CD4-positive, alpha-beta memory T cell (primary cell): ENCODE data around the gene ACTL7B. TPM values are rescaled to one million over a fixed set of nuclear protein-coding genes. Genes with fewer than 3 reads are reported as not detected.
"Not testable (repeated sequence)": the region's sequence is repeated elsewhere in the genome, so short reads cannot be mapped to it uniquely, and the experiment has no call there.

Source experiments
- CTCF ChIA-PET: fragments of 350-600 bp; sonication (Branson Sonifier 250); formaldehyde crosslinking; loops from one replicate; lab custom pipeline; 2021; ENCODE audit warnings: inconsistent platforms; ENCODE audit not compliant: partially characterized antibody; lab: Charles Lee
- POLR2A ChIA-PET: fragments of 350-600 bp; sonication (Branson Sonifier 250); formaldehyde crosslinking; loops from one replicate; lab custom pipeline; 2021; ENCODE audit not compliant: partially characterized antibody; lab: Charles Lee
- DNase-seq, 5 donors: peaks; one replicate each; pipeline versions ENCODE4 v3.0.0 to v3.0.0-alpha.2; 2020 to 2022; ENCODE audit warnings: mixed read lengths in 1 of 5
- H3K27ac ChIP-seq: one replicate; pipeline ENCODE4 v1.7.0; 2013; ENCODE audit warnings: low read depth, low read length
- H3K27me3 ChIP-seq: 2 replicates; pipeline ENCODE4 v1.7.0; 2013; ENCODE audit warnings: mild to moderate bottlenecking, low read length, moderate library complexity; ENCODE audit not compliant: insufficient read depth
- H3K36me3 ChIP-seq: 2 replicates; pipeline ENCODE4 v1.7.0; 2013; ENCODE audit warnings: mild to moderate bottlenecking, low read length, moderate library complexity; ENCODE audit not compliant: insufficient read depth
- H3K4me1 ChIP-seq: 2 replicates; pipeline ENCODE4 v1.7.0; 2013; ENCODE audit warnings: mild to moderate bottlenecking, low read length, moderate library complexity; ENCODE audit not compliant: insufficient read depth
- H3K4me3 ChIP-seq, 2 donors: one replicate each; pipeline ENCODE4 v1.7.0; 2013; ENCODE audit warnings: low read length in 2 of 2, mild to moderate bottlenecking in 1 of 2
- H3K9me3 ChIP-seq, 2 donors: one replicate each; pipeline ENCODE4 v1.7.0; 2013; ENCODE audit warnings: low read length in 2 of 2, control low read depth in 1 of 2; ENCODE audit not compliant: control insufficient read depth in 1 of 2
- H3K27ac Mint-ChIP-seq, 7 donors: one replicate each; pipeline ENCODE4 v1.8.0; 2020 to 2021; ENCODE audit warnings: mixed read lengths in 7 of 7, mild to moderate bottlenecking in 6 of 7, inconsistent platforms in 3 of 7, moderate library complexity in 3 of 7
- H3K27me3 Mint-ChIP-seq, 2 donors: one replicate each; pipeline ENCODE4 v1.8.0; 2020 to 2021; ENCODE audit warnings: mixed read lengths in 2 of 2
- H3K36me3 Mint-ChIP-seq, 2 donors: one replicate each; pipeline ENCODE4 v1.8.0; 2020 to 2021; ENCODE audit warnings: mixed read lengths in 2 of 2, inconsistent platforms in 1 of 2, mild to moderate bottlenecking in 1 of 2
- H3K4me1 Mint-ChIP-seq, 4 donors: one replicate each; pipeline ENCODE4 v1.8.0; 2020 to 2021; ENCODE audit warnings: mixed read lengths in 4 of 4, mild to moderate bottlenecking in 1 of 4
- H3K4me3 Mint-ChIP-seq, 8 donors: one replicate each; pipeline ENCODE4 v1.8.0; 2020 to 2021; ENCODE audit warnings: mixed read lengths in 8 of 8, mild to moderate bottlenecking in 7 of 8, moderate library complexity in 6 of 8, inconsistent platforms in 3 of 8
- H3K9me3 Mint-ChIP-seq, 8 donors: one replicate each; pipeline ENCODE4 v1.8.0; 2020 to 2021; ENCODE audit warnings: mixed read lengths in 8 of 8, mild to moderate bottlenecking in 5 of 8, inconsistent platforms in 3 of 8, moderate library complexity in 1 of 8
- intact Hi-C: fragments of 100-400 bp; cut with micrococcal nuclease; formaldehyde crosslinking; loops from one replicate; pipeline ENCODE4 v1.15.1; 2023
- polyA plus RNA-seq, 2 donors: library from polyadenylated mRNA; unstranded; fragments of 300-500 nt; fragmentation: Illumina TruSeq; gene quantifications; one replicate each; pipeline ENCODE4 v1.2.3, GENCODE V29; 2021
- total RNA-seq, 2 experiments: library from RNA; stranded (reverse); gene quantifications; one replicate each; pipeline ENCODE4 v1.2.3, GENCODE V29; 2021

Gene ACTL7B
- total and polyA plus RNA-seq, 4 experiments from 2014 or later = 0.15 TPM; not detected in 3

DNA sequence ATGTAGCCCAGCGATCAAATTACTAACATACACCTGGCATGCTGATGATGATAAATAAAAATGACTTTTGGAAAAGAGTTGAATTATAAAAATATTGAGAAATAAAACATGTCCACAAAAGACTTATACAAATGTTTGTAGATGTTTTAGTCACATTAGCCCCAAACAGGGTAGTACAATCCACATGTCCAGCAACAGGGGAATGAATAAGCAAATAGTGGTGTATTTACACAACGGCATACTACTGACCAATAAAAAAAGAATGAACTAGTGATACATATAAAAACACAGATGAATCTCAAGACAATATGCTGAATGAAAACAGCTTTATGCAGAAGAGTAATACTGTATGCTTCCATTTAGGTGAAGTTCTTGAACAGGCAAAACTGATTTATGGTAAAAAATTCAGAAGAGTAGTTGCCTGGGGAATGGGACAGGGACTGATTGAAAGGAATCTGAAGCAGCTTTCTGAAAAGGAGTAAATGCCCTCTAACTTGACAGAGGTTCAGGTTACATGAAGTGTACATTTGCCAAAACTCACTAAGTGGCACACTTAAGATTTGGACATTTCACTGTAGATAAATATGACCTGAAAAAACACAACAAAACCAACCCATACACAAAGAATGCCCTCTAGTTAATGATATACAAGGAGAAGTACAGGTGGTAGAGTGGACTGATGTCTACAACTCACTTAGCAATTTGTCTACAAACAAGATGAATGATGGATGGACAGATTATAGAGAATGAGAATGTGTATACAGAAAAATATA lies 41.7 kb upstream of the ACTL7B start:
- Mint-ChIP-seq H3K36me3 (peaks cover 81 to 96% of the 10 kb centered on the region in 2 donors), H3K27ac (no peak overlapping the region)

DNA sequence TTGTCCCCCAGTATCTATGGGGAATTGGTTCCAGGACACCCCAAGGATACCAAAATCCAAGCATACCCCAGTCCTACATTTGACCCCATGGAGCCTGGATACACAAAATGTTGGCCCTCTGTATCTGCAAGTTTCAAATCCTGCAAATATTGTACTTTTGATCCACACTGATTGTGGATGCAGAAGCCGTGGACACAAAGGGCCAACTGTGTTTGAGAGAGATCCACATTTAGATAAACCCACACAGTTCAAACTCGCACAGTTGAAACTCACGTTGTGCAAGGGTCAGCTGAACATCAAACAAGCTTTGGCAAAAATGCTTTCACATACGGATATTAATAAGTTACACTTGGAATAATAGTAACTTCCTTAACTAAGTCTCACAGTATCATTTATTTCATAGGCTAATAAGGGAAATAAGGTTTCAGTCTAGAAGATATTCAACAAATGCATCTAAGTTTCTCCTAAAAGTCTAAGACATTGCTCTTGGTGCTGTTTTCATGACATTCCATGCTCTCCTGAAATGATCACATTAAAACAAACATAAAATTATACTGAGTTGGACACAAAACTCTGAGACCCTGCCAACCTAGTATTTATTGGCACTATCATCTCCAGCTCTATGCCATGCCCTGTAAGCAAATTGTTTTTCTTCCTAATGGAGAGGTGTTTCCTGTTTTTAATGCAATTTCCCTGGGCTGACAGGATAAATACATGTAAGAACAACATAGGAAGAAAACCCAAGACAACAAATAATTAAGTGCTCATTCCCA lies 38.6 kb upstream of the ACTL7B start:
- intact Hi-C loops = no loop called here
- DNase-seq = no peak
- Mint-ChIP-seq H3K27ac (no peak overlapping the region), H3K4me1 (peaks cover 0 to 3% (median 0%) of the 10 kb centered on the region in 4 donors), H3K27me3 (no peaks in the 10 kb centered on the region), H3K9me3 (no peaks in the 10 kb centered on the region), H3K36me3 (peaks cover 75 to 98% of the 10 kb centered on the region in 2 donors), H3K4me3 (no peak overlapping the region)
- Histone ChIP-seq H3K9me3 (no peaks in the 10 kb centered on the region), H3K27me3 (no peaks in the 10 kb centered on the region), H3K4me1 (no peaks in the 10 kb centered on the region), H3K36me3 (peaks cover 82% of the 10 kb centered on the region), H3K4me3 (no peak overlapping the region), H3K27ac (no peak overlapping the region)
- ChIA-PET POLR2A (no interaction called here), CTCF (no interaction called here)

More for the DNA sequence above, 41.7 kb upstream of the ACTL7B start:
- no peaks in the 10 kb centered on the region for H3K9me3 ChIP-seq
- no peak overlapping the region for H3K4me3 Mint-ChIP-seq
- H3K4me1 Mint-ChIP-seq = peaks cover 0 to 1% (median 0%) of the 10 kb centered on the region in 4 donors
- no peaks in the 10 kb centered on the region for H3K4me1 ChIP-seq
- no peak for DNase-seq
- no peaks in the 10 kb centered on the region for H3K27me3 ChIP-seq
- H3K9me3 Mint-ChIP-seq = no peaks in the 10 kb centered on the region
- peaks cover 71% of the 10 kb centered on the region for H3K36me3 ChIP-seq
- intact Hi-C loops = no loop called here
- H3K4me3 ChIP-seq = no peak overlapping the region
- POLR2A ChIA-PET = no interaction called here
- no peaks in the 10 kb centered on the region for H3K27me3 Mint-ChIP-seq
- H3K27ac ChIP-seq = no peak overlapping the region
- CTCF ChIA-PET = no interaction called here

- no peaks in the 10 kb centered on the region for H3K27me3 Mint-ChIP-seq
- peaks cover 65 to 81% of the 10 kb centered on the region in 2 donors for H3K36me3 Mint-ChIP-seq
- H3K4me3 ChIP-seq = no peak overlapping the region
- H3K4me3 Mint-ChIP-seq = no peak overlapping the region
- peak overlapping the region in 2 of 7 donors; percentile 16 to 65 for H3K27ac Mint-ChIP-seq
- CTCF ChIA-PET = interaction anchor here (0.8 to 1.5 kb wide), 4 partner anchors 15 to 70 kb away, joined by 3 to 7 read pairs (median 4); no protein-coding TSS in a partner anchor
- no peaks in the 10 kb centered on the region for H3K9me3 Mint-ChIP-seq
- no peak for DNase-seq
- intact Hi-C loops = loop anchor here (2.0 to 10.0 kb wide), 3 partner anchors 65 to 431 kb away; partner anchors contain the start of gene EPB41L4B
- no peak overlapping the region for H3K27ac ChIP-seq
- no peaks in the 10 kb centered on the region for H3K27me3 ChIP-seq
- H3K36me3 ChIP-seq = peaks cover 67% of the 10 kb centered on the region
- H3K4me1 Mint-ChIP-seq = peaks cover 0 to 4% (median 0%) of the 10 kb centered on the region in 4 donors
- POLR2A ChIA-PET = no interaction called here
- no peaks in the 10 kb centered on the region for H3K9me3 ChIP-seq
- H3K4me1 ChIP-seq = no peaks in the 10 kb centered on the region
These were observed 33.9 kb upstream of the ACTL7B start for GRCh38 chr9:108889649-108890067.

- DNase-seq, H3K4me3 Mint-ChIP-seq, H3K9me3 ChIP-seq, H3K27me3 Mint-ChIP-seq, CTCF ChIA-PET, H3K27me3 ChIP-seq, H3K4me1 ChIP-seq, H3K4me1 Mint-ChIP-seq, H3K9me3 Mint-ChIP-seq, H3K27ac ChIP-seq, H3K4me3 ChIP-seq, POLR2A ChIA-PET: not testable (repeated sequence)
- intact Hi-C loops = loop anchor here (10.0 kb wide), 1 partner anchor 308 kb away; no protein-coding TSS in a partner anchor
- peaks cover 53% of the 10 kb centered on the region for H3K36me3 ChIP-seq
- Mint-ChIP-seq H3K36me3 (peaks cover 59 to 62% of the 10 kb centered on the region in 2 donors), H3K27ac (peak overlapping the region in 2 of 7 donors; percentile 16 to 63)
These were observed 30.9 kb upstream of the ACTL7B start for GRCh38 chr9:108886594-108887271.

DNA sequence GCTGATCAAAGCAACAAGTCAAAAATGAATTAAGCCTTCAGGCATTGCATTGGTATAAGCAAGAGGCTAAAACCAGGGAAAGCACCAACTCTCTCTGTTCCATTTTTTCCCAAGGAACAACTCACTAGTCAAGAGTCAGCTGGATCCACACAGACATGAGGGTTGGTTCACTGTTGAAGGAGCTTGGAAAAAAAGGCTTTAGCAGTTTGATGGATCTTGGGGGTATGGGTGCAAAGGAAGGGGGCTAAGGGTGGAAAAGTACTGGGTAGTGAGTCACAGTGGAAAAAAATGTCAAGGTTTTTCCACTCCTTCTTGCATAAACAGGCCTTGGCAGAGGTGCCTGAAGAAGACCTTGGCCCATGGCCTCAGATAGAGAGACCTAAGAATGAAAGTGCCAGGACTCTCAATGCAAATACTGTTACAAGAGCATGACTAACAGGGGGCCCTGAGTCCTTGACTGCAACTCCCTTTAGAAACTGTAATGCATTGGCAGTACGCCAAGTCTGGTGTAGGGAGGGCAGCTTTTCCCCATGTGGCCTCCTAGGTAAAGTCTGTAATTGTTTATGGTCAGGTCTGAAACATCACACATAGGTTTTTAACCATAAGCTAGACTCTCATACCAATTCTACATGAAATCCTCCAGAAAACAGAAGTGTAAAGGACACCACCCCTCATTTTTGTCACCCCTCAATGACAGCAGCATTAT lies 30.0 kb upstream of the ACTL7B start:
- Histone ChIP-seq H3K4me1 (no peaks in the 10 kb centered on the region), H3K9me3 (no peaks in the 10 kb centered on the region), H3K27ac (no peak overlapping the region), H3K4me3 (no peak overlapping the region), H3K36me3 (peaks cover 46% of the 10 kb centered on the region), H3K27me3 (no peaks in the 10 kb centered on the region)
- peaks cover 0 to 2% (median 0%) of the 10 kb centered on the region in 4 donors for H3K4me1 Mint-ChIP-seq
- no peak overlapping the region for H3K27ac Mint-ChIP-seq
- intact Hi-C loops = loop anchor here (10.0 kb wide), 1 partner anchor 309 kb away; no protein-coding TSS in a partner anchor
- no peak overlapping the region for H3K4me3 Mint-ChIP-seq
- peaks cover 54 to 56% of the 10 kb centered on the region in 2 donors for H3K36me3 Mint-ChIP-seq
- POLR2A ChIA-PET = no interaction called here
- no peaks in the 10 kb centered on the region for H3K27me3 Mint-ChIP-seq
- no peaks in the 10 kb centered on the region for H3K9me3 Mint-ChIP-seq
- DNase-seq = no peak
- CTCF ChIA-PET = interaction anchor here (0.6 kb wide), 1 partner anchor 408 kb away, joined by 3 read pairs; no protein-coding TSS in a partner anchor

DNA sequence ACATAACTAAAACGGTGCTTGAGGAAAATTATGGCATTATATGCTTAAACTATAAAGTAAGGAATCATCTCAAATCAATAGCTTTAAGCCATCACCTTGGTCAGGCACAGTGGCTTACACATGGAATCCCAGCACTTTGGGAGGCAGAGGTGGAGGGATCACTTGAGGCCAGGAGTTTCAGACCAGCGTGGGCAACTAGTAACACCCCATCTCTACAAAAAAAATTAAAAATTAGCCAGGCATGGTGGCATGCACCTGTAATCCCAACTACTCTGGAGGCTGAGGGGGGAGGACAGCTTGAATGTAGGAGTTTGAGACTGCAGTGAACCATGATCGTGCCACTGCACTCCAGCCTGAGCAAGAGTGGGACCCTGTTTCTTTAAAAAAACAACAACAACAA lies 28.9 kb upstream of the ACTL7B start:
- Mint-ChIP-seq H3K9me3 (no peaks in the 10 kb centered on the region), H3K4me1 (peaks cover 0 to 2% (median 0%) of the 10 kb centered on the region in 4 donors), H3K27ac (no peak overlapping the region), H3K27me3 (no peaks in the 10 kb centered on the region), H3K36me3 (peaks cover 56% of the 10 kb centered on the region in 2 donors), H3K4me3 (no peak overlapping the region)
- ChIA-PET POLR2A (no interaction called here), CTCF (no interaction called here)
- Histone ChIP-seq H3K9me3 (no peaks in the 10 kb centered on the region), H3K4me1 (no peaks in the 10 kb centered on the region), H3K4me3 (no peak overlapping the region), H3K36me3 (peaks cover 45% of the 10 kb centered on the region), H3K27me3 (no peaks in the 10 kb centered on the region), H3K27ac (no peak overlapping the region)
- DNase-seq = no peak
- intact Hi-C loops = loop anchor here (10.0 kb wide), 1 partner anchor 310 kb away; no protein-coding TSS in a partner anchor
